IMR-90 (cell line): ENCODE data around the gene TRUB2. TPM values are rescaled to one million over a fixed set of nuclear protein-coding genes. Genes with fewer than 3 reads are reported as not detected.

Source experiments
- ATAC-seq: fragments of 200-7000 bp; cut with Tn5 transposase; 2 replicates; pipeline ENCODE4 v1.9.1; 2020; ENCODE audit warnings: low read depth, mild to moderate bottlenecking, moderate library complexity
- BruUV-seq: library from RNA; stranded (reverse); fragments of 400-500 nt; replicated peaks from 2 replicates; lab custom pipeline; 2021; lab: Mats Ljungman, UMichigan
- CTCF ChIA-PET: fragments of 300-600 bp; formaldehyde crosslinking; extraction: SDS; loops from one replicate; lab custom pipeline; 2021; ENCODE audit warnings: antibody characterized with exemption; lab: Yijun Ruan, JAX
- POLR2A ChIA-PET: fragments of 300-600 bp; sonication (Branson Sonifier 250); formaldehyde crosslinking; loops from one replicate; lab custom pipeline; 2022; ENCODE audit warnings: antibody characterized with exemption; ENCODE audit not compliant: unreplicated experiment; lab: Charles Lee
- DNase-seq: peaks from one replicate; pipeline ENCODE4 v3.0.0; 2013
- H2AFZ ChIP-seq: replicated peaks from 2 replicates; pipeline ENCODE3; 2013; ENCODE audit warnings: low read length, mild to moderate bottlenecking; ENCODE audit not compliant: poor library complexity
- H2AK5ac ChIP-seq: 2 replicates; pipeline ENCODE4 v1.6.1; 2013; ENCODE audit warnings: low read depth, low read length, inconsistent platforms
- H2AK9ac ChIP-seq: replicated peaks from 2 replicates; pipeline ENCODE3; 2013; ENCODE audit warnings: mild to moderate bottlenecking, low read depth, low read length, moderate library complexity; ENCODE audit not compliant: poor library complexity
- H2BK120ac ChIP-seq: 2 replicates; pipeline ENCODE4 v1.6.1; 2013; ENCODE audit warnings: low read depth, low read length, inconsistent platforms
- H2BK15ac ChIP-seq: 3 replicates; pipeline ENCODE4 v1.6.1; 2013; ENCODE audit warnings: low read depth, low read length, inconsistent platforms
- H2BK20ac ChIP-seq: 2 replicates; pipeline ENCODE4 v1.6.1; 2013; ENCODE audit warnings: low read depth, mild to moderate bottlenecking, inconsistent platforms, low read length, moderate library complexity
- H2BK5ac ChIP-seq: 2 replicates; pipeline ENCODE4 v1.6.1; 2013; ENCODE audit warnings: mild to moderate bottlenecking, low read depth, low read length, inconsistent platforms; ENCODE audit not compliant: poor library complexity, severe bottlenecking
- H3K14ac ChIP-seq: replicated peaks from 2 replicates; pipeline ENCODE4 v1.6.1; 2013; ENCODE audit warnings: low read depth, low read length, inconsistent platforms
- H3K18ac ChIP-seq: 2 replicates; pipeline ENCODE4 v1.6.1; 2013; ENCODE audit warnings: low read depth, low read length, control low read depth
- H3K23ac ChIP-seq: 2 replicates; pipeline ENCODE4 v1.6.1; 2013; ENCODE audit warnings: low read depth, low read length, inconsistent platforms
- H3K27ac ChIP-seq: 2 replicates; pipeline ENCODE4 v1.5.1; 2013; ENCODE audit warnings: mild to moderate bottlenecking, control low read depth, low read length; ENCODE audit not compliant: insufficient read depth
- H3K27me3 ChIP-seq: 2 replicates; pipeline ENCODE4 v1.6.1; 2013; ENCODE audit warnings: low read length; ENCODE audit not compliant: control insufficient read depth, insufficient read depth
- H3K36me3 ChIP-seq: 2 replicates; pipeline ENCODE4 v1.6.1; 2013; ENCODE audit warnings: low read length, mixed read lengths; ENCODE audit not compliant: control insufficient read depth, insufficient read depth
- H3K4ac ChIP-seq: 2 replicates; pipeline ENCODE4 v1.6.1; 2013; ENCODE audit warnings: low read depth, low read length, inconsistent platforms
- H3K4me1 ChIP-seq: 2 replicates; pipeline ENCODE4 v1.6.1; 2013; ENCODE audit warnings: low read length, mixed read lengths; ENCODE audit not compliant: control insufficient read depth, insufficient read depth
- H3K4me2 ChIP-seq: 2 replicates; pipeline ENCODE4 v1.6.1; 2013; ENCODE audit warnings: low read depth, mild to moderate bottlenecking, control low read depth, low read length, moderate library complexity
- H3K4me3 ChIP-seq: 2 replicates; pipeline ENCODE4 v1.5.1; 2013; ENCODE audit warnings: low read depth, mild to moderate bottlenecking, control low read depth, low read length, moderate library complexity; ENCODE audit not compliant: insufficient read depth
- H3K56ac ChIP-seq: 2 replicates; pipeline ENCODE4 v1.6.1; 2013; ENCODE audit warnings: low read length, inconsistent platforms; ENCODE audit not compliant: insufficient read depth; ENCODE audit errors: extremely low read depth
- H3K79me1 ChIP-seq, 2 experiments: 2 replicates each; pipeline ENCODE4 v1.6.1; 2013; ENCODE audit warnings: low read length in 2 of 2, inconsistent platforms in 1 of 2, low read depth in 1 of 2
- H3K9ac ChIP-seq: 2 replicates; pipeline ENCODE4 v1.6.1; 2013; ENCODE audit warnings: low read depth, low read length, control low read depth
- H3K9me1 ChIP-seq: 2 replicates; pipeline ENCODE4 v1.6.1; 2013; ENCODE audit warnings: low read length, inconsistent platforms; ENCODE audit not compliant: insufficient read depth
- H3K9me3 ChIP-seq: 2 replicates; pipeline ENCODE4 v1.6.1; 2013; ENCODE audit warnings: low read length; ENCODE audit not compliant: control insufficient read depth, insufficient read depth
- H4K20me1 ChIP-seq: 2 replicates; pipeline ENCODE4 v1.6.1; 2013; ENCODE audit warnings: low read length, inconsistent platforms; ENCODE audit not compliant: insufficient read depth
- H4K5ac ChIP-seq: 2 replicates; pipeline ENCODE4 v1.6.1; 2013; ENCODE audit warnings: mild to moderate bottlenecking, low read depth, low read length, control low read depth
- H4K8ac ChIP-seq, 2 experiments: 2 replicates each; pipeline ENCODE4 v1.6.1; 2013; ENCODE audit warnings: low read depth in 2 of 2, low read length in 2 of 2, control low read depth in 1 of 2, inconsistent platforms in 1 of 2
- H4K91ac ChIP-seq: 2 replicates; pipeline ENCODE4 v1.6.1; 2013; ENCODE audit warnings: low read depth, low read length, inconsistent platforms; ENCODE audit not compliant: insufficient read depth
- BHLHE40 ChIP-seq: fragments of 150-350 bp; IDR thresholded peaks from 2 replicates; pipeline ENCODE4 v1.6.1; 2016; ENCODE audit warnings: mild to moderate bottlenecking, low read depth, low read length
- CHD1 ChIP-seq: IDR thresholded peaks from 2 replicates; pipeline ENCODE4 v1.6.1; 2012; ENCODE audit warnings: low read depth, low read length, improper control_type of control experiment
- MXI1 ChIP-seq: IDR thresholded peaks from 2 replicates; pipeline ENCODE4 v1.6.1; 2012; ENCODE audit warnings: low read depth, mild to moderate bottlenecking, low read length, moderate library complexity, borderline replicate concordance
- POLR2A ChIP-seq: IDR thresholded peaks from 2 replicates; pipeline ENCODE4 v1.6.1; 2012; ENCODE audit warnings: mild to moderate bottlenecking, low read depth, low read length
- RAD21 ChIP-seq: IDR thresholded peaks from 2 replicates; pipeline ENCODE4 v1.6.1; 2012; ENCODE audit warnings: low read length, improper control_type of control experiment
- RCOR1 ChIP-seq: IDR thresholded peaks from 2 replicates; pipeline ENCODE4 v1.6.1; 2012; ENCODE audit warnings: mild to moderate bottlenecking, low read length, improper control_type of control experiment; ENCODE audit not compliant: insufficient replicate concordance
- RFX5 ChIP-seq: IDR thresholded peaks from 2 replicates; pipeline ENCODE4 v1.8.0; 2012; ENCODE audit warnings: low read depth, mild to moderate bottlenecking, low read length, moderate library complexity
- WGBS, 2 experiments: methylation state at CpG; one replicate each; pipeline versions ENCODE4 v1.1.5 to v1.1.7; 2013; ENCODE audit warnings: missing lambda C conversion rate in 2 of 2; ENCODE audit not compliant: insufficient read length in 1 of 2; ENCODE audit errors: extremely low coverage in 2 of 2; 5-methylcytosine and 5-hydroxymethylcytosine counted together
- dilution Hi-C: fragments of 300-500 bp; cut with HindIII; formaldehyde crosslinking; loops from one replicate; pipeline ENCODE4 v1.14.3; 2018; ENCODE audit warnings: low sequenced_read_pairs; ENCODE audit not compliant: unreplicated experiment
- in situ Hi-C: fragments of 300-500 bp; cut with MboI; formaldehyde crosslinking; loops from 3 replicates; pipeline ENCODE4 v1.14.3; 2019; ENCODE audit warnings: low sequenced_read_pairs, inconsistent platforms, mixed read lengths
- intact Hi-C: fragments of 100-400 bp; cut with micrococcal nuclease; formaldehyde crosslinking; loops from 2 replicates; pipeline ENCODE4 v1.10.0; 2022
- polyA plus RNA-seq, 3 experiments: library from polyadenylated mRNA; depleted of rRNA; stranded (reverse); fragments of >200 nt; gene quantifications; 2 replicates each; pipeline ENCODE4 v1.2.3, GENCODE V29; 2012; ENCODE audit warnings: low replicate concordance in 1 of 3
- total RNA-seq: library from RNA; depleted of rRNA; stranded (reverse); fragments of >200 nt; gene quantifications from 2 replicates; pipeline ENCODE4 v1.2.3, GENCODE V29; 2012
- TF ChIP-seq, protein P1 (sequence below): conservative IDR thresholded peaks from 2 replicates; pipeline ENCODE4 v1.5.1; 2012; ENCODE audit warnings: mild to moderate bottlenecking, low read depth, low read length, improper control_type of control experiment

TRUB2 gene
- total and polyA plus RNA-seq, 2 of the 4 experiments (the other 2 are of a cell fraction): 18.0 to 21.3 TPM

DNA sequence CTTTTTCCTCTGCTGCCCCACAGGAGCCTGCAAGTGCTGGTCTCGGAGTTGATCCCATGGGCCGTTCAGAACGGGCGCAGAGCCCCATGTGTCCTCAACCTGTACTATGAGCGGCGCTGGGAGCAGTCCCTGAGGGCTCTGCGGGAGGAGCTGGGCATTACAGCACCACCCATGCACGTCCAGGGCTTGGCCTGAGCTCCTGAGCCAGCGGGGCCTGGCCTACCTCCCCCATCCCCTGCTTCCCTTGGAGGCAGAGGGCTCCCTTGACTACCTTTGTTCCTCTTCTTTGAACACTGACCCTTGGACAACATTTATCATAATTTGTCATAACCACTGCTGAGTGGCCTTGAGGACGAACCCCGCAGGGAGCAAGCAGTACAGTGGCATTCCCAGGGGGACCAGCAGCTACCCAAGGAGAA lies 11.2 kb upstream of the TRUB2 start:
- Histone ChIP-seq H3K4ac (no peak overlapping the region), H3K23ac (no peak overlapping the region)

More for the DNA sequence above, 11.2 kb upstream of the TRUB2 start:
- Histone ChIP-seq H3K27me3 (no peaks in the 10 kb centered on the region), H4K8ac (no peak overlapping the region), H3K14ac (no peak overlapping the region), H3K9me1 (peaks cover 8% of the 10 kb centered on the region), H4K5ac (no peak overlapping the region), H3K9ac (no peak overlapping the region), H2BK120ac (no peak overlapping the region), H2BK5ac (no peak overlapping the region), H2AK9ac (no peak overlapping the region), H3K18ac (no peak overlapping the region), H4K91ac (no peak overlapping the region), H3K36me3 (peaks cover 23% of the 10 kb centered on the region), H3K79me1 (peaks cover 4 to 15% of the 10 kb centered on the region in 2 experiments; a peak in 2 of 4 replicates), H2AFZ (no peak overlapping the region), H3K4me1 (no peaks in the 10 kb centered on the region), H3K4me2 (no peak overlapping the region), H2BK20ac (no peak overlapping the region), H2BK15ac (no peak overlapping the region), H2AK5ac (no peak overlapping the region), H3K9me3 (no peaks in the 10 kb centered on the region), H3K27ac (no peak overlapping the region), H3K4me3 (no peak overlapping the region), H4K20me1 (no peaks in the 10 kb centered on the region), H3K56ac (no peak overlapping the region)
- TF ChIP-seq BHLHE40: no peak
- no peak for TF ChIP-seq CHD1
- TF ChIP-seq RCOR1: no peak
- no peak for TF ChIP-seq RAD21
- TF ChIP-seq, protein P1, sequence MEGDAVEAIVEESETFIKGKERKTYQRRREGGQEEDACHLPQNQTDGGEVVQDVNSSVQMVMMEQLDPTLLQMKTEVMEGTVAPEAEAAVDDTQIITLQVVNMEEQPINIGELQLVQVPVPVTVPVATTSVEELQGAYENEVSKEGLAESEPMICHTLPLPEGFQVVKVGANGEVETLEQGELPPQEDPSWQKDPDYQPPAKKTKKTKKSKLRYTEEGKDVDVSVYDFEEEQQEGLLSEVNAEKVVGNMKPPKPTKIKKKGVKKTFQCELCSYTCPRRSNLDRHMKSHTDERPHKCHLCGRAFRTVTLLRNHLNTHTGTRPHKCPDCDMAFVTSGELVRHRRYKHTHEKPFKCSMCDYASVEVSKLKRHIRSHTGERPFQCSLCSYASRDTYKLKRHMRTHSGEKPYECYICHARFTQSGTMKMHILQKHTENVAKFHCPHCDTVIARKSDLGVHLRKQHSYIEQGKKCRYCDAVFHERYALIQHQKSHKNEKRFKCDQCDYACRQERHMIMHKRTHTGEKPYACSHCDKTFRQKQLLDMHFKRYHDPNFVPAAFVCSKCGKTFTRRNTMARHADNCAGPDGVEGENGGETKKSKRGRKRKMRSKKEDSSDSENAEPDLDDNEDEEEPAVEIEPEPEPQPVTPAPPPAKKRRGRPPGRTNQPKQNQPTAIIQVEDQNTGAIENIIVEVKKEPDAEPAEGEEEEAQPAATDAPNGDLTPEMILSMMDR: no peak
- TF ChIP-seq RFX5: no peak
- no peak for TF ChIP-seq POLR2A
- no peak for TF ChIP-seq MXI1
- WGBS, 2 experiments: no CpG with 5 or more reads among the region's 11 CpGs
- intact Hi-C loops: no loop called here
- ChIA-PET POLR2A (no interaction called here), CTCF (interaction anchor here (0.6 kb wide), 1 partner anchor 8 kb away, joined by 3 read pairs; no protein-coding TSS in a partner anchor)
- dilution Hi-C loops: no loop called here
- no peak for DNase-seq
- no TSS peak for BruUV-seq
- in situ Hi-C loops: no loop called here
- ATAC-seq: no peak
